ENCODE results near the gene KHK. TPM values are rescaled to one million over a fixed set of nuclear protein-coding genes. Genes with fewer than 3 reads are reported as not detected.

Gene KHK
- total and polyA plus RNA-seq, 9 of the 15 experiments (the other 6 are each of a cell fraction or from before 2014, with no cell fraction given), result 1.5 to 10.7 (median 5.2) TPM

DNA sequence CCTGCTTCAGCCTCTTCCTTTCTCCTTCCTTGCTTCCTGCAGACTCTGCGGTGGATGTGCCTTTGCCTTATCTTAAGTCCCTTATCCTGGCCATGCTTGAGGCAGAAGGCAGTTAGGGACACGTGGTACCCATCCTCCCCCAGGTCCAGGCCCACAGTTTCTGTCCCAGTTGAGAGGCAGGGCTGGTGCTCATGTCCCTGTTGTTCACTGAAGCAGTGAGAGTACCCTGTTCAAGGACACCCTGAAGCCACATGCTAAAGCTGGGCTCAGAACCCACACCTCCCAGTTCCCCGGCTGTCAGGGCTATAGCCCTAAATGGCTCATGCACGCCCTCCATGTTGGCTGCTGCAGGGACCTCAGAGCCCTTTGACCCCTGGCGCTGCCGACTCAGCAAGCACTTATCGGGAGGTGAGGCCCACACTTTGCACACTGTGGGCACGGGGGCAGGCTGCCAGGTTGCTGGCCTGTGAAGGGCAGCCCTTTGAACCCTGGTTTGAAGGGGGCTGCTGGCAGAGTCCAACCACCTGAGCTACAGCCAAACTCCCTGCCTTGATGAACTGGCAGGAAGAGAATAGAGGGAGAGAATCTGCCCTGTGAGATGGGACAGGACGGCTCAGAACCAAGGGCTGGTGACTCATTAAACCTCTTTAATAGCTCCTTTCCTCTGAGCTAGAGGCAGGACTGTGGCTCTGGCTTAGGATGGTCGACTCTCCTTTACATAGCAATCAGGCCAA is 6.3 kb downstream of the KHK start (continued):
- TF ChIP-seq, protein P1, sequence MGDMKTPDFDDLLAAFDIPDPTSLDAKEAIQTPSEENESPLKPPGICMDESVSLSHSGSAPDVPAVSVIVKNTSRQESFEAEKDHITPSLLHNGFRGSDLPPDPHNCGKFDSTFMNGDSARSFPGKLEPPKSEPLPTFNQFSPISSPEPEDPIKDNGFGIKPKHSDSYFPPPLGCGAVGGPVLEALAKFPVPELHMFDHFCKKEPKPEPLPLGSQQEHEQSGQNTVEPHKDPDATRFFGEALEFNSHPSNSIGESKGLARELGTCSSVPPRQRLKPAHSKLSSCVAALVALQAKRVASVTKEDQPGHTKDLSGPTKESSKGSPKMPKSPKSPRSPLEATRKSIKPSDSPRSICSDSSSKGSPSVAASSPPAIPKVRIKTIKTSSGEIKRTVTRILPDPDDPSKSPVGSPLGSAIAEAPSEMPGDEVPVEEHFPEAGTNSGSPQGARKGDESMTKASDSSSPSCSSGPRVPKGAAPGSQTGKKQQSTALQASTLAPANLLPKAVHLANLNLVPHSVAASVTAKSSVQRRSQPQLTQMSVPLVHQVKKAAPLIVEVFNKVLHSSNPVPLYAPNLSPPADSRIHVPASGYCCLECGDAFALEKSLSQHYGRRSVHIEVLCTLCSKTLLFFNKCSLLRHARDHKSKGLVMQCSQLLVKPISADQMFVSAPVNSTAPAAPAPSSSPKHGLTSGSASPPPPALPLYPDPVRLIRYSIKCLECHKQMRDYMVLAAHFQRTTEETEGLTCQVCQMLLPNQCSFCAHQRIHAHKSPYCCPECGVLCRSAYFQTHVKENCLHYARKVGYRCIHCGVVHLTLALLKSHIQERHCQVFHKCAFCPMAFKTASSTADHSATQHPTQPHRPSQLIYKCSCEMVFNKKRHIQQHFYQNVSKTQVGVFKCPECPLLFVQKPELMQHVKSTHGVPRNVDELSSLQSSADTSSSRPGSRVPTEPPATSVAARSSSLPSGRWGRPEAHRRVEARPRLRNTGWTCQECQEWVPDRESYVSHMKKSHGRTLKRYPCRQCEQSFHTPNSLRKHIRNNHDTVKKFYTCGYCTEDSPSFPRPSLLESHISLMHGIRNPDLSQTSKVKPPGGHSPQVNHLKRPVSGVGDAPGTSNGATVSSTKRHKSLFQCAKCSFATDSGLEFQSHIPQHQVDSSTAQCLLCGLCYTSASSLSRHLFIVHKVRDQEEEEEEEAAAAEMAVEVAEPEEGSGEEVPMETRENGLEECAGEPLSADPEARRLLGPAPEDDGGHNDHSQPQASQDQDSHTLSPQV (IDR thresholded peaks at IDR 0.05), result peak; percentile 98
- TF ChIP-seq KLF16 (IDR thresholded peaks at IDR 0.05), result peak; percentile 74
- TF ChIP-seq, protein P2, sequence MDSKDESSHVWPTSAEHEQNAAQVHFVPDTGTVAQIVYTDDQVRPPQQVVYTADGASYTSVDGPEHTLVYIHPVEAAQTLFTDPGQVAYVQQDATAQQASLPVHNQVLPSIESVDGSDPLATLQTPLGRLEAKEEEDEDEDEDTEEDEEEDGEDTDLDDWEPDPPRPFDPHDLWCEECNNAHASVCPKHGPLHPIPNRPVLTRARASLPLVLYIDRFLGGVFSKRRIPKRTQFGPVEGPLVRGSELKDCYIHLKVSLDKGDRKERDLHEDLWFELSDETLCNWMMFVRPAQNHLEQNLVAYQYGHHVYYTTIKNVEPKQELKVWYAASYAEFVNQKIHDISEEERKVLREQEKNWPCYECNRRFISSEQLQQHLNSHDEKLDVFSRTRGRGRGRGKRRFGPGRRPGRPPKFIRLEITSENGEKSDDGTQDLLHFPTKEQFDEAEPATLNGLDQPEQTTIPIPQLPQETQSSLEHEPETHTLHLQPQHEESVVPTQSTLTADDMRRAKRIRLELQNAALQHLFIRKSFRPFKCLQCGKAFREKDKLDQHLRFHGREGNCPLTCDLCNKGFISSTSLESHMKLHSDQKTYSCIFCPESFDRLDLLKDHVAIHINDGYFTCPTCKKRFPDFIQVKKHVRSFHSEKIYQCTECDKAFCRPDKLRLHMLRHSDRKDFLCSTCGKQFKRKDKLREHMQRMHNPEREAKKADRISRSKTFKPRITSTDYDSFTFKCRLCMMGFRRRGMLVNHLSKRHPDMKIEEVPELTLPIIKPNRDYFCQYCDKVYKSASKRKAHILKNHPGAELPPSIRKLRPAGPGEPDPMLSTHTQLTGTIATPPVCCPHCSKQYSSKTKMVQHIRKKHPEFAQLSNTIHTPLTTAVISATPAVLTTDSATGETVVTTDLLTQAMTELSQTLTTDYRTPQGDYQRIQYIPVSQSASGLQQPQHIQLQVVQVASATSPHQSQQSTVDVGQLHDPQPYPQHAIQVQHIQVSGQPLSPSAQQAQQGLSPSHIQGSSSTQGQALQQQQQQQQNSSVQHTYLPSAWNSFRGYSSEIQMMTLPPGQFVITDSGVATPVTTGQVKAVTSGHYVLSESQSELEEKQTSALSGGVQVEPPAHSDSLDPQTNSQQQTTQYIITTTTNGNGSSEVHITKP (IDR thresholded peaks at IDR 0.05; ENCODE audit: partially characterized antibody), result no peak
- peak; percentile 87 for TF ChIP-seq NR2C1 (IDR thresholded peaks at IDR 0.05)
- TF ChIP-seq NR2C1 (tag; IDR thresholded peaks at IDR 0.05), result peak; percentile 90
- TF ChIP-seq, protein P3, sequence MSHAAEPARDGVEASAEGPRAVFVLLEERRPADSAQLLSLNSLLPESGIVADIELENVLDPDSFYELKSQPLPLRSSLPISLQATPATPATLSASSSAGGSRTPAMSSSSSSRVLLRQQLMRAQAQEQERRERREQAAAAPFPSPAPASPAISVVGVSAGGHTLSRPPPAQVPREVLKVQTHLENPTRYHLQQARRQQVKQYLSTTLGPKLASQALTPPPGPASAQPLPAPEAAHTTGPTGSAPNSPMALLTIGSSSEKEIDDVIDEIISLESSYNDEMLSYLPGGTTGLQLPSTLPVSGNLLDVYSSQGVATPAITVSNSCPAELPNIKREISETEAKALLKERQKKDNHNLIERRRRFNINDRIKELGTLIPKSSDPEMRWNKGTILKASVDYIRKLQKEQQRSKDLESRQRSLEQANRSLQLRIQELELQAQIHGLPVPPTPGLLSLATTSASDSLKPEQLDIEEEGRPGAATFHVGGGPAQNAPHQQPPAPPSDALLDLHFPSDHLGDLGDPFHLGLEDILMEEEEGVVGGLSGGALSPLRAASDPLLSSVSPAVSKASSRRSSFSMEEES (CRISPR knock-in tag; IDR thresholded peaks at IDR 0.05), result 0 out of 2 replicates have a peak, but pooled peaks have one; percentile 18
- peak; percentile 54; the same call in 1 of the 2 replicates for TF ChIP-seq HSF4 (CRISPR knock-in tag; IDR thresholded peaks at IDR 0.05; ENCODE audit: borderline replicate concordance)
- TF ChIP-seq GATAD2B (IDR thresholded peaks at IDR 0.05; ENCODE audit: borderline replicate concordance), result no peak; the same call in 1 of the 2 replicates
- TF ChIP-seq, protein P4, sequence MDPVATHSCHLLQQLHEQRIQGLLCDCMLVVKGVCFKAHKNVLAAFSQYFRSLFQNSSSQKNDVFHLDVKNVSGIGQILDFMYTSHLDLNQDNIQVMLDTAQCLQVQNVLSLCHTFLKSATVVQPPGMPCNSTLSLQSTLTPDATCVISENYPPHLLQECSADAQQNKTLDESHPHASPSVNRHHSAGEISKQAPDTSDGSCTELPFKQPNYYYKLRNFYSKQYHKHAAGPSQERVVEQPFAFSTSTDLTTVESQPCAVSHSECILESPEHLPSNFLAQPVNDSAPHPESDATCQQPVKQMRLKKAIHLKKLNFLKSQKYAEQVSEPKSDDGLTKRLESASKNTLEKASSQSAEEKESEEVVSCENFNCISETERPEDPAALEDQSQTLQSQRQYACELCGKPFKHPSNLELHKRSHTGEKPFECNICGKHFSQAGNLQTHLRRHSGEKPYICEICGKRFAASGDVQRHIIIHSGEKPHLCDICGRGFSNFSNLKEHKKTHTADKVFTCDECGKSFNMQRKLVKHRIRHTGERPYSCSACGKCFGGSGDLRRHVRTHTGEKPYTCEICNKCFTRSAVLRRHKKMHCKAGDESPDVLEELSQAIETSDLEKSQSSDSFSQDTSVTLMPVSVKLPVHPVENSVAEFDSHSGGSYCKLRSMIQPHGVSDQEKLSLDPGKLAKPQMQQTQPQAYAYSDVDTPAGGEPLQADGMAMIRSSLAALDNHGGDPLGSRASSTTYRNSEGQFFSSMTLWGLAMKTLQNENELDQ (CRISPR knock-in tag; IDR thresholded peaks at IDR 0.05; ENCODE audit: borderline replicate concordance), result no peak
- TF ChIP-seq E2F3 (CRISPR knock-in tag; IDR thresholded peaks at IDR 0.05), result peak; percentile 56
- TF ChIP-seq, protein P5, sequence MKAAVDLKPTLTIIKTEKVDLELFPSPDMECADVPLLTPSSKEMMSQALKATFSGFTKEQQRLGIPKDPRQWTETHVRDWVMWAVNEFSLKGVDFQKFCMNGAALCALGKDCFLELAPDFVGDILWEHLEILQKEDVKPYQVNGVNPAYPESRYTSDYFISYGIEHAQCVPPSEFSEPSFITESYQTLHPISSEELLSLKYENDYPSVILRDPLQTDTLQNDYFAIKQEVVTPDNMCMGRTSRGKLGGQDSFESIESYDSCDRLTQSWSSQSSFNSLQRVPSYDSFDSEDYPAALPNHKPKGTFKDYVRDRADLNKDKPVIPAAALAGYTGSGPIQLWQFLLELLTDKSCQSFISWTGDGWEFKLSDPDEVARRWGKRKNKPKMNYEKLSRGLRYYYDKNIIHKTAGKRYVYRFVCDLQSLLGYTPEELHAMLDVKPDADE (conservative IDR thresholded peaks at IDR 0.05; ENCODE audit: control insufficient read depth, low read depth, low read length), result no peak
- peak; percentile 91 for TF ChIP-seq SMAD4 (CRISPR knock-in tag; conservative IDR thresholded peaks at IDR 0.05)
- peak; percentile 11 to 26; a peak in 1 of 4 replicates for TF ChIP-seq NRF1 (conservative IDR thresholded peaks at IDR 0.05 in 1 of 2, IDR thresholded peaks at IDR 0.05 in 1 of 2)
